Skin of body (tissue), 3 donors: ENCODE data around the gene MSI1. TPM values are rescaled to one million over a fixed set of nuclear protein-coding genes. Genes with fewer than 3 reads are reported as not detected.
A peak's percentile ranks its signal among the peaks of the same experiment; 100 is the strongest.

Source experiments
- DNase-seq: peaks from one replicate; lab custom pipeline; 2025; lab: John Stamatoyannopoulos, UW
- small RNA-seq: library from RNA; depleted of rRNA; stranded (forward); fragments of <200 nt; gene quantifications from one replicate; pipeline ENCODE3, GENCODE V24; 2014; ENCODE audit warnings: low replicate concordance
- total RNA-seq: library from RNA; depleted of rRNA; stranded (reverse); fragments of >200 nt; gene quantifications from one replicate; pipeline ENCODE4 v1.2.3, GENCODE V29; 2014

MSI1 gene
- total RNA-seq, 1 donor from 2014 or later = 0.99 TPM

- no peak for DNase-seq
Measured at GRCh38 chr12:120324841-120325417, 44.0 kb downstream of the MSI1 start.

- no peak for DNase-seq
Measured at GRCh38 chr12:120323772-120324171, 45.2 kb downstream of the MSI1 start.

GRCh38 chr12:120321382-120322202 is 47.4 kb downstream of the MSI1 start:
- no peak for DNase-seq

DNA sequence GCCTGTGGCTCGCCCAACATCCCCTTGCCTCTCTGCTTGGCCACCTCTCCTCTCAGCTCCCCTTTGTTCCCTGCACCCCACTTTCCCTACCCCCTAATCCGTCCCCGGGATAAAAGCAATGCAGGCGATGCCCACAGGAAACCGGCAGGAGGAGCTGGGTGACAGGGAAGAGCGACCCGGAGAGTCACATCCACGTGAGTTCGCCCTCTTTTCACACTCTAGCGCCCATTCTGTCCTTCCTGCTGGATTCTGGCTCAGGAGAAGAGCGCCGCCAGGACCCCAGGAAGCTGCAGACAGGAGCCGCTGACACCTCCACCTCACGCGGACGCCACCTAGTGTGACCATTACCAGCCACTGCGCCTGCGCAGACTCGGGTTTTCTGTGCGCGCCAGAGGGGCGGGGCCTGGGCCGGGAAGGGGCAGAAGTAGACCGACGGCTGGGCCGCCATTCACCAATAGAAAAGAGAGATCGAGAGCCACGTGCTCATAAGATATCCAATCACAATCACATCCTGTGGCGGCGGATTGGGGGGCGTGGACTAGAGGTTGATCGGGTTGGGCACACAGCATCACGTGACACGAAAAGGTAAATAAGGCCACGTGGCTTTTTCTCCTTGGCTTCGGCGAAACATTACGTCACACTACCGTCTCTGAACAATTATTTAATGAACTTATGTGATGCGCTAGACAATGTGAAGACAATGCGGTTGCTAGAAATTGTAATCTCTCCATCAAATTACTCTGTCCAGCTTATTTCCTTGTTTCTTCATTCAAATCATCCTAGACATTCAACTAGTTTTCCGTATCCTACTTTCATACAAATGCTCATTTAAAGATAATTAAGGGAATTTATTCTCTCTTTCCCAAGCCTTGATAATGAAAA is 51.5 kb downstream of the MSI1 start:
- DNase-seq = peak; percentile 98

DNA sequence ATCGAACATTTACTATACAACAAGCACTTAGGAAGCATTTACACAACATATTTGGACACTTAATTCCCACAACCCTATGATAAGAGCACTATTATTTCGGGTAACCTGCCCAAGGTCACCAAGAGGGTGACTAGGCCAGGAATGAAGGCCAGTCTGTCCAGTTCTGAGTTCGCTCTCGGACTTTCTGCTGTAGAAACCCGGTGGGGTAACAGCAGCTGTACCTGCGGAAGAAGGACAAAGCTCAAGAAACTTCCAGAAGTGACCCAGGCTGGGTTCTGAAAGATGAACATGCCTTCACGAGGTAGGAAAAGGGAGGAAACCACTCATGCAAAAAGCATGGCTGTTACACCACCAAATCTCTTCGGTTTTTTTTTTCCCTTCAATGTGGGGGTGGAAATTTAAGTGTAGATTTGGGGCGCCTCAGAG is 52.2 kb downstream of the MSI1 start:
- DNase-seq = no peak

DNA sequence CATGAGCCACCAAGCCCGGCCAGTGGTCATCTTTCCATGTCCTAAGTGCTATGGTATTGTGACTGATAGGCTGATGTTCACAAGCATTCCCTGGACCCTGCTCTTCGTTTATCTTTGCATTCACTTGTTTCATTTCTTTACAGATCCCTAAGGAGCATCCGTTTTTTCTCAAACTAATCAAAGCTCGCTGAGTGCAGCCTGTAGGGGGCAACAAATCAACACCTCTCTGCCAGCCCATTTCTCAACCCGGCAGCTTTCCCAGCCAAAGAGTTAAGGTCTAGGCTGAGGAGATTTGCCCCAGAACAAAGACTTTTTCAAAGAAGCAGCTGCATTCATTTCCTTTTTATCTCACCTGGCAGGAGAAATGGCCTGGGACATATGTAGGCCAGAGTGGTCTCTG is 54.7 kb downstream of the MSI1 start:
- DNase-seq = no peak

DNA sequence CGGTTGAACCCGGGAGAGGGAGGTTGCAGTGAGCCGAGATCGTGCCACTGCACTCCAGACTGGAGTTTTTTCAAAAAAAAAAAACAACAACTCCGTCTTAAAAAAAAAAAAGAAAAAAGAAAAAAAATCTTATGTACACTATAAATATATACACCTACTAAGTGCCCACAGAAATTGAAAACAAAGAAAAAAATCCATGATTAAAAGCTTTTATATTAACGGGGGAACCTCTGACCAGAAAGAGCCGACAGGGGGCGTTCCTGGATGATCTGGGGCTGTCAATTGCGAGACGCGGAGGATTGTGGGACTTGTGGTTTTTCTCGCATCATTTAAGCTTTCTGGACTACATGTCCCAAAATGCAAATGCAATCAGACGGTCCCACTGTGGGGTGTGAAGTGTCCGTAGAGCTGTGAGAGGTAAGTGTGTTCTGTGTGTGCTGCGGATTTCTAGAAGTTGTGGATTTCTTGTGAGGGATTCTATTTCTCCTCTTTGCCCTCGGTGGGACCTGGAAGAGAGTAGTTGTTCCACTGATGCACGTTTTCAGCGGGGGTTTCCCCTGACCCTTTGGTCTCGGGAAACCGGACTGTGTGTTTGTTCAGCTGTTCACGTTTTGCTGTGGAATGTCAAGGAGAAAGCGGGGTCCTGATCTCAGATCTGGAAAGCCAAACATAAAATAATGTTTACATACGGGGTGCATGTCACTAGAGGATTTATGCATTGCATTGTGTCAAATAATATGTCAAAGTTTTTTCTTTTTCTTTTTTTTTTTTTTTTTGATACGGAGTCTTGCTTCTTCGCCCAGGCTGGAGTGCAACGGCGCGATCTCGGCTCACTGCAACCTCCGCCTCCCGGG is 66.8 kb downstream of the MSI1 start, which contains the start of gene SIRT4:
Gene SIRT4 (plus strand): TSS at position 360 of the 854 bp plus-strand sequence. CDS start 1,241 bp downstream, outside the sequence.
- DNase-seq = peak; percentile 95

DNA sequence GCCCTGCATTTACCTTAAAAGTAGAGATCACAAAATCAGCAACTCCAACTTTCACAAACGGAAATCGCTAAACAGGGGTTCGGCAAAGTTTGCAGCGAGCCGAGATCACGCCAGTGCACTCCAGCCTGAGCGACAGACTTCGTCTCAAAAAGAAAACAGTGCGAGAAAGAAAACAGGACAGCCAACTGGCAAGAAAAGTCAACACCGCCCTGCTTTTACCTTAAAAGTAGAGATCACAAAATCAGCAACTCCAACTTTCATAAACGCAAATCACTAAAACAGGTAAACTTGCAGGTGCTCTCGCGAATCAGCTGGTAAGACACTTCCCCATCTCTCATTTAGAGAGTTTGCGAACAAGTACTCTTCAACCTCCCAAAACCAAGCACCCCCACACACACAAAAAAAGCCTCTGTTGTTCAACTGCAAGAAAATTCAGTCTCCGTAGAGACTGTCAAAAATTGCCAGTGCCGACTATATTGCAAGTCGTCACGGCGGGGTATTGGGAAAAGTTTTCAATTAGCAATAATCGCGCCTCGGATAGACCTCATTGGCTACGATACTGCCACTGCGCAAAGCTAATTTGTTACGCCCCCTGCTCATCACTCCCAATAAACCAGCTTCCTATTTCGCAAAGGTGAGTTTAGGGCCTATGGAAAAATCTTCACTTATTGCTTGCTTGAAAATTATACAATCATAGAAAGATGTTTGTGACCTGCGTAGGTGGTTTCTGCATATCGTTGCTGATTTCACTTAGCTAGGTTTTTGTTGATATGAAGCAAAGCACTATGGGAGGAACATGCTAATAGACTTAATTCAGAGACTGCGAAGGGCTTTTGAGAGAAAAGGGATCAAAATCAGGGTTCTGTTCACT is 76.1 kb downstream of the MSI1 start, which contains the start of gene RNU4-1:
Gene RNU4-1 (minus strand): TSS at position 577 of the 871 bp plus-strand sequence.
- peak; percentile 94 for DNase-seq

DNA sequence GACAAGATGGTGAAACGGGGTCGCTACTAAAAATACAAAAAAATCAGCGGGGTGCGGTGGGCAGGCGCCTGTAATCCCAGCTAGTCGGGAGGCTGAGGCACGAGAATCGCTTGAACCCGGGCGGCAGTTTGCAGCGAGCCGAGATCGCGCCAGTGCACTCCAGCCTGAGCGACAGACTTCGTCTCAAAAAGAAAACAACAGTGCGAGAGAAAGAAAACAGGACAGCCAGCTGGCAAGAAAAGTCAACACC is 76.6 kb downstream of the MSI1 start:
- DNase-seq = no peak

Small RNA genes lying within 50 kb of the gene (small RNA-seq; reads per million reads assigned to genes)
- gene RNU4-1 (487 reads per million, percentile 98 among the genes with 10 or more reads in this experiment), gene RNU4-2 (1,643 reads per million, percentile 99 among the genes with 10 or more reads in this experiment), gene RNU6-1088P (not detected)

Other genes with a start within 250 kb of the MSI1 start
- 113 TPM for gene GCN1, start 174.4 kb downstream of the MSI1 start, total RNA-seq
- gene RPLP0, start 168.1 kb downstream of the MSI1 start, total RNA-seq = 2,033 TPM
- 30.5 TPM for gene PXN, start 103.4 kb downstream of the MSI1 start, total RNA-seq
- gene RNU4-2, start 77.3 kb downstream of the MSI1 start, total RNA-seq = under 0.01 TPM
- gene RNU4-1, start 75.9 kb downstream of the MSI1 start, total RNA-seq = under 0.01 TPM
- gene SIRT4, start 66.8 kb downstream of the MSI1 start, total RNA-seq = 3.3 TPM
- gene PLA2G1B, start 41.4 kb downstream of the MSI1 start, total RNA-seq = not detected
- 242 TPM for gene COX6A1, start 68.9 kb upstream of the MSI1 start, total RNA-seq
- gene TRIAP1, start 77.2 kb upstream of the MSI1 start, total RNA-seq = 14.4 TPM
- gene GATC, start 77.3 kb upstream of the MSI1 start, total RNA-seq = 18.1 TPM
- gene SRSF9, start 100.6 kb upstream of the MSI1 start, total RNA-seq = 105 TPM
- 226 TPM for gene DYNLL1, start 126.9 kb upstream of the MSI1 start, total RNA-seq
- 30.5 TPM for gene COQ5, start 160.0 kb upstream of the MSI1 start, total RNA-seq
- gene RNF10, start 165.2 kb upstream of the MSI1 start, total RNA-seq = 127 TPM
- gene POP5, start 212.2 kb upstream of the MSI1 start, total RNA-seq = 15.1 TPM